HG03460 (cell line): ENCODE data around the gene SRP14.
A peak's percentile ranks its signal among the peaks of the same experiment; 100 is the strongest.
"Not testable (repeated sequence)": the region's sequence is repeated elsewhere in the genome, so short reads cannot be mapped to it uniquely, and the experiment has no call there.

Source experiments
- ATAC-seq: cut with Tn5 transposase; IDR thresholded peaks from one replicate; pipeline ENCODE4 v1.9.1; 2021; ENCODE audit not compliant: unreplicated experiment

SRP14 gene

DNA sequence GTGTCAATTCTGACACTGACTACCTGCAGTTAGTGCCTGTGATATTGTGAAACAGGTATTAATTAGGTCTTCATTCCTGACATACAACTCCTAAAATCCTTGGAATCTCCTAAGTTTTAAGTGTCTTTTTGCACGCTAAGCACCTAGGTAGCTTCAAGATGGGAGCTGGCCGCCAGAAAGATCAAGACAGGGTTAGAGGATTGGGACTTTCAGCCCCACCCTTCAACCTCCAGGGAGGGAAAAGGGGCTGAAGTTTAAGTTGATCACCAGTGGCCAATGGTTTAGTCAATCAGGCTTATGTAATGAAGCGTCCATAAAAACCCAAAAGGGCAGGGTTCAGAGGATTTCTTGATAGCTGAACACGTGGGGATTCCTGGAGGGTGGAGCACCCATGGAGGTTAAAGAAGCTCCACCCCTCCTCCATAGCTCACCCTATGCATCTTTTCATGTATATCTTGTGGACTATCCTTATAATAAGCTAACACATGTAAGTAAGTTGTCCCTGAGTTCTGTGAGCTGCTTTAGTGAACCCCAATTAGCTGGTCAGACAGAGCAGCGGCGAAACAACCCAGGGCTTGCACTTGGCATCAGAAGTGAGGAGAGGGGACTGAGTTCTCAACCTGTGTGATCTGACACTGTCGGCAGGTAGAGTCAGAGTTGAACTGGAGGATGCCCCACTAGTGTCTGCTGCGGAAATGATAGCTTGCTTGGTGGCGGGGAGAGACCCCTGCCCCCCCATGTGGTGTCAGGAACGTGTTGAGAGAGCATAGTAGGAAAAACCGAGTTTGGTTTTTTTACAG is 12.8 kb upstream of the SRP14 start:
- no peak for ATAC-seq

GRCh38 chr15:40050788-40051470 is 11.9 kb upstream of the SRP14 start:
- ATAC-seq: no peak

- no peak for ATAC-seq
Measured at GRCh38 chr15:40048926-40049475, 10.0 kb upstream of the SRP14 start.

DNA sequence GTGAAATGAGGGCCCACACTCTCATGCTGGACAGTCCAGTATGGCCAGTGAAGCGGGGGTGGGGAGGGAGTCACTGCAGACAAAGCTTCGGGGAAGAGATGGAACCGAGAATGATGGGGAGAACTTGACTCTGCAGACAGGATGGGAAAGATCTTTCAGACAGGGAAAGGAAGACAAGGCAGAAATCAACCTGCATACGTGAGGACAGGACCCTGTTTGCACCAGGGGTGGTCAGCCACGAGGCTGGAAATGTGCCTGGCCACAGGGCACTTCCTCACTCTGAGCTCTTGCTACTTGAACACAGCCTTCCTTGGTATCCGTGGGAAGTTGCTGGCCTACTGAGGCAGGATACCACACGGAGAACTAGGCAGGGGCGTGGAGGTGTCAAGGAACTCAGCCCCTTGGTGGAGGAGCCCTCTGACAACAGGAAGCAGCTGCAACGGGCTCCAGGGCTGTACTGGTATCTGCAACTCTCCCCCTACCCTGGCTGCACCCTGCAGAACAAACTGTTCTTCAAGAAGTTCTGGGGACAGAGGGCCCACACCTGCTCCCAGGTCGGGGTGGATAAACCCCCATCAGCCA is 9.3 kb upstream of the SRP14 start:
- no peak for ATAC-seq

- ATAC-seq: peak; percentile 55
Measured at GRCh38 chr15:40047415-40048210, 8.6 kb upstream of the SRP14 start.

DNA sequence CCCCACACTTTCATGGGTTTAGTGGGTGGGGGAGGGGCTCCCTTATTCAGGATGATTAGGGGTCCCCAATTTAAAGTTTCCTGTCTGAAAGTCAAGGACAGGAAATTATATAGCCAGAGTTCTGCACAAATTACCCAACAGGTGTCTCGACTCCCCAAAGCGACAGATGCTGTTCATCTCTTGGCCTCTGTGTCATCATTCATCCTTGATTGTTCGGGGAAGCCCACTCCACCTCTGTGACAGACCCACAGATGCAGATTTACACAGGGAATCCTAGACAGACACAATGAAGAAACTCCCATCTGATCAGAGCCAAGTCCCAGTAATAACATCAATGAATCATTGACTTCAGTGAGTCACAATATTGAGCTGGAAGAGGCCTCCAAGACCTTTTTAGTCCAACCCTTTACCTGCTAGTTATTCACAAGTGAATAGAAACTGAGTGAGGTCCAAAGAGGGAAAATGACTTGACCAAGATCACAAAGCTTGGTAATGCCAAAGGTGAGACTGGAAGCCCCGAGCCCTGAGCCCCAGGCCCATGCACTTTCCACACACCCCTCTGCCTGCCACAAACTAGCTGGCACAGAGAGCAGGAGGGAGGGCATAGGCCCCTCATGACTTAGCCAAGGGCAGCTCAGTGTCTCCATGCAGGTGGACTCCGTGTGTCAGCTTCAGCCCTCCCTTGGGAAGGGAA is 7.9 kb upstream of the SRP14 start:
- ATAC-seq: no peak

- ATAC-seq: no peak
Measured at GRCh38 chr15:40045572-40046217, 6.7 kb upstream of the SRP14 start.

DNA sequence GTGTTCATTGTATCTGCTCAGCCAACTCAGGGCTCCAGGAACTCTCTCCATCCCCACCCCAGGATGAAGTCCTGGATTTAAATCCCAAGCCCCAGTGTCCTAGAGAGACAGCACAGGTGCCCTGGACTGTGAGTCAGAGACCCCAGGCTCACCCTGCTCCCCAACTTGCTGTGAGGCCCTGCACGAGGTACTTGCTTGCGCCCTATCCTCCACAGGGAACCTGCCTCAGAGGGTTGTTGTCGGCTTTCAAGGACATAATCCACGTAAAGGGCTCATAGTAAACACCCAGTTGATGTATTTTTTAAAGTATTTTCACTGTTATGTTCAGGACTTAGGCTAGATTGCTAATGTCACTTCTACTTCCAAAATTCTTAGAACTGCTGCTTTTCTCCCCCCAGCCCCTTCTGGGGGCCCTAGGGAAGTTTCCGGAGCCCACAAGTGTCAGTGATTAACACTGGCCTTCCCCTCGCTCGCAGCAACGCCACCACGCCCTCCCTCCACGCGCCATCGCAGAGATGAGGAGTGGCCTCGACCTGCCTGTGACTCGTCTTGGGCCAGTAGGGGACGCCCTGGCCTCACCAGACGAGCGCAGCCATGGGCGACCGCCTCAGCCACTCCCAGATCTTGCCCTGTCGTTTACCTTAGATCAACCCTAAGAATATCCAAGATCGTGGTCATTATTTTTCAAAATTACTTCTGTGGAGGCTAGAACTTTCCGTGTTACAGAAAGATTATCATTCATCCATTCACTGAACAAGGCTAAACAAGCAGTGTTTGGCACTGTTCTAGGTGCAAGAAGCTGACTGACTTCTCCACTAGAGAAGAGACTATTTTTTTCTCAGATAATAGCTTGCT is 6.0 kb upstream of the SRP14 start:
- peak; percentile 71 for ATAC-seq

DNA sequence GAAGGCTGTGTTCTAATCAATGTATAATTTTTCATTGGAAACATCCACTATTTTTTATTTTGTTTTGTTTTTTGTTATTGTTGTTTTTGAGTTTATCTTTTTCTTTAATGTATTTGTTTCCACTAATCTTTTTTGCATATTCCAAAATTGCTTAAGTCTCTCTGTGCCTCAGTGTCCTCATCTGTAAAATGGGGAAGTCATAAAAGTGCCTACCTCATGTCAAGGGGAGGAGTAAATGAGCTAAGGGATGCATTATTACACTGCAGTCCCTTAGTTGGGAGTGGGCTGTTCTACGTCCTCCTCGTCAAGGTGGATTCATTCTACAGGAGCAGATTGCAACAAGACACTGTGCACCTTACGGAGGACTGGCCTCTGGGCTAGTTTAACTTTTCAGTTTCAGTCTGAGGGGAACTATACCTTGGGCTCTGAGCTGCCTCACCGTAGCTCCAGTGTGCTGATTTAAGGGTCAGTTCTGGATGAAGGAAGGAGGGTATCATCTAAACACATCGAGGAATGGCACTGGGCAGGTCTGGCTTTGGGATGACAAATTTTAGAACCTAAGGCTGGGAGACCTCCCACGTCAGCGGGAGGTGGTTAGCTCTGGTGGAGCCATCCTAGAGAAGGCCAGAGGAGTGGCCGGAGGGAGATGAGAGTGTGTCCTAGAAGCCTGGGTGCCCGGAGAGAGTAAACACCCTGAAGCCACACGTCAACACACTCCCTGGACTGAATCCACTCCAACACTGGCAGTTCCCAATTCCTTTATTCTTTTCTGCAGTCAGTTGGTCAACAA is 5.1 kb upstream of the SRP14 start:
- no peak for ATAC-seq

GRCh38 chr15:40042791-40043320 is 3.9 kb upstream of the SRP14 start:
- ATAC-seq: no peak

GRCh38 chr15:40040770-40041169 is 1.8 kb upstream of the SRP14 start:
- no peak for ATAC-seq

GRCh38 chr15:40040293-40040635 is 1.3 kb upstream of the SRP14 start:
- ATAC-seq: no peak

- no peak for ATAC-seq
Measured at GRCh38 chr15:40038275-40038637, 725 bp downstream of the SRP14 start.

DNA sequence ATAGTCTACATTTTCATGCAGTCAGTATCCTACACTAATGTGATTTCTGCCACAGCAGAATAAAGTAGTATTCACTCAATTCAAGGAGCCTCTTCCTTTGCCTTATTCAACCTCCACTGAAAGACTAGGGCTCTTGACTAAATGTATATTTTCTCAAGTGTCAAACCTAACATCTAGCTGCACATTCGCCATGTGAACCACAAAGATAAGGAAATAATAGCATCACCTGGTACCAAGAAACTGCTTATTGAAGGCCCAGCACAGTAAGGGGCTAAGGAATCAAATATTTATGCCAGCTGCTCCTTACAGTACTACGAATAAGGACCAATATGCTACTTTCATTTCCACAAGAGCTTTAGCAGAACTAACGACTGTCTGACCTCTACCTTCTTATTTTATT is 1.3 kb downstream of the SRP14 start:
- ATAC-seq: no peak

- ATAC-seq: not testable (repeated sequence)
Measured at GRCh38 chr15:40035182-40035581, 3.8 kb downstream of the SRP14 start.

DNA sequence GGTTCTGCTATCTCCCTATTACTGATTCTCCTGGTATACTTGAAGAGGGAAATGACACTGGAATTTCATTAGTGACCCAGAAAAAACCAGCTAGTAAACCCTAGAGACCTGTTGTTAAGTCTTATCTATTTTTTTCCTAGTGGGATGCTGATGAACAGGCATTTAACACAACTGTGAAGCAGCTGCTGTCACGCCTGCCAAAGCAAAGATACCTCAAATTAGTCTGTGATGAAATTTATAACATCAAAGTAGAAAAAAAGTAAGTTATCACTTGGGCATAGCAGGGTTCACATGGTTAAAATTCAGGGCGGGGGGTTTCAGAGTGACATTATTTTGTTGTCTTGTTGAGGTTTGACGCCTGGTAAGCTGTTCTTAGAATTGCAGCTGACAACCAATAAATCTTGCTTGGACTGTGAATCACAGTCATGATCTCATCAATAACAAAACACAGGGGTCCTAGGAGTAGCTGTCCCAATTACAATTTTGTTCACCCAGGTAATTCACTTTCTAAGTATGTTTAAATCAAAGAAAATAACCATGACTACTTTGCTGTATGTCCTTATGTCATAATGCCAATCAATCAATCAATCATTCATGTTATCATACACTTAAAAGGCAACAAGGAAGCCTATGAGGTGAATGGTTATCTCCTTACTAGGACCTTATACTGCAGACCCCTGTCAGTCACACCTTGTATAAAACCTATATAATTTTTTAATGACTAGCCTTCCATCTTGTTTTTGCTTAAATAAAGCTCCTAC is 4.6 kb downstream of the SRP14 start:
- ATAC-seq: no peak

DNA sequence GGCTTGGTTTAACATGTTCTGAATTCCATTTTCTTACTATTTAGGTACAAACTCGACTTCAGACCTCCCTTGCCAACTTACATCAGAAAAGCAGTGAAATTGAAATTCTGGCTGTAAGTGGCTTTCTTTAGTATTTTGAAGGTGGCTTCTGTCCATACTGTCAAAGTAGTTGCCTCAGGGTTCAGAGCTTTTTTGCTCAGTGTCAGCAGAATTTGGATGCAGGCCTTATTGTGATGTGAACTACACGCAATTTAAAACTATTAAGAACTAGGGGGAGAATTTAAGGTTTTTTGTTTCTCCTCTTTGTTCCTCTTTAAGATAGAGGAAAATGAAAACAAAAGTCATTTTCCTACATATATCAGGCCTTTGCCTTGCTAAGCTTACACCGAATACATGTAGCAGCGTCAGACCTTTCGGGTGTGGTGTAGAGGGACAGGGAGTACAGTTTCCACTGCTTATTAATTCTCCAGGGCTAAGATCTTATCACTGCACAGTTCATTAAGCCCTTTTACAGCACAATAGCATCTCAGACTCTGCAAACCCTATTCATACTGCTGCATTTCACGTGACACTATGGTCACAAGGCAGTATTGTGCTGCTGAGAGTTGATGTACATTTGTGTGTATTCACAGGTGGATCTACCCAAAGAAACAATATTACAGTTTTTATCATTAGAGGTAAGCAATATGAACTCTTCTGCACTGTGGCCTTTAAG is 6.7 kb downstream of the SRP14 start:
- ATAC-seq: no peak
